HepG2 (cell line): ENCODE results near the gene TEDC1. TPM values are rescaled to one million over a fixed set of nuclear protein-coding genes. Genes with fewer than 3 reads are reported as not detected.

Source experiments
- ATF7 ChIP-seq, 2 experiments: fragments of 450-650 bp in 1 of 2; sonication (generic) in 1 of 2; formaldehyde crosslinking in 1 of 2; IDR thresholded peaks; 2 replicates each; pipeline versions ENCODE4 v1.4.0 to v1.6.1; 2016 to 2020; ENCODE audit warnings: antibody characterized with exemption in 1 of 2, mild to moderate bottlenecking in 1 of 2, missing genetic modification reagents in 1 of 2
- CENPT ChIP-seq: sonication (generic); formaldehyde crosslinking; IDR thresholded peaks from 2 replicates; pipeline ENCODE4 v1.8.0; 2022; ENCODE audit warnings: low read depth, mild to moderate bottlenecking, moderate library complexity, missing genetic modification reagents
- CREB3 ChIP-seq: sonication (generic); formaldehyde crosslinking; IDR thresholded peaks from 2 replicates; pipeline ENCODE4 v1.5.0; 2020; ENCODE audit warnings: missing genetic modification reagents
- HOMEZ ChIP-seq: IDR thresholded peaks from 2 replicates; pipeline ENCODE4 v1.6.1; 2016; ENCODE audit warnings: low read depth
- IRF2 ChIP-seq: IDR thresholded peaks from 2 replicates; pipeline ENCODE4 v1.6.1; 2018; ENCODE audit warnings: missing genetic modification reagents, missing compliant biosample characterization
- IRX3 ChIP-seq: sonication (generic); formaldehyde crosslinking; IDR thresholded peaks from 2 replicates; pipeline ENCODE4 v1.8.1; 2023; ENCODE audit warnings: mild to moderate bottlenecking, low read depth, missing genetic modification reagents, borderline replicate concordance
- MLX ChIP-seq: IDR thresholded peaks from 2 replicates; pipeline ENCODE4 v1.6.1; 2016
- RFX5 ChIP-seq: IDR thresholded peaks from 2 replicates; pipeline ENCODE4 v1.6.1; 2011; ENCODE audit warnings: low read depth, low read length, improper control_type of control experiment
- RFXAP ChIP-seq: sonication (generic); formaldehyde crosslinking; IDR thresholded peaks from 2 replicates; pipeline ENCODE4 v1.4.0; 2020; ENCODE audit warnings: missing genetic modification reagents, borderline replicate concordance
- RNF2 ChIP-seq: fragments of 450-650 bp; conservative IDR thresholded peaks from 2 replicates; pipeline ENCODE4 v1.6.1; 2016; ENCODE audit warnings: low read depth
- SKIL ChIP-seq: sonication (generic); formaldehyde crosslinking; IDR thresholded peaks from 2 replicates; pipeline ENCODE4 v1.8.0; 2022; ENCODE audit warnings: missing genetic modification reagents, mild to moderate bottlenecking, moderate library complexity, borderline replicate concordance
- SOX6 ChIP-seq, 2 experiments: fragments of 450-650 bp in 1 of 2; sonication (generic) in 1 of 2; formaldehyde crosslinking in 1 of 2; IDR thresholded peaks; 2 replicates each; pipeline versions ENCODE4 v1.4.0 to v1.6.1; 2017 to 2020; ENCODE audit warnings: antibody characterized with exemption in 1 of 2, mild to moderate bottlenecking in 1 of 2, missing genetic modification reagents in 1 of 2
- SP5 ChIP-seq: IDR thresholded peaks from 2 replicates; pipeline ENCODE4 v1.6.1; 2016; ENCODE audit warnings: low read depth, borderline replicate concordance
- SRSF9 ChIP-seq: fragments of 200-400 bp; formaldehyde crosslinking; IDR thresholded peaks from 2 replicates; pipeline ENCODE4 v1.6.1; 2018; ENCODE audit warnings: borderline replicate concordance, mild to moderate bottlenecking, low read depth, low read length; ENCODE audit not compliant: insufficient read depth, poor library complexity, severe bottlenecking
- TP53 ChIP-seq: sonication (generic); formaldehyde crosslinking; conservative IDR thresholded peaks from 2 replicates; pipeline ENCODE4 v1.4.0; 2020; ENCODE audit warnings: missing genetic modification reagents
- ZBTB25 ChIP-seq: IDR thresholded peaks from 2 replicates; pipeline ENCODE4 v1.6.1; 2018; ENCODE audit warnings: missing genetic modification reagents
- ZNF331 ChIP-seq: sonication (generic); formaldehyde crosslinking; IDR thresholded peaks from 2 replicates; pipeline ENCODE4 v1.4.0; 2020; ENCODE audit warnings: missing genetic modification reagents
- ZNF790 ChIP-seq: sonication (generic); formaldehyde crosslinking; IDR thresholded peaks from 2 replicates; pipeline ENCODE4 v1.8.0; 2022; ENCODE audit warnings: missing genetic modification reagents, mild to moderate bottlenecking, borderline replicate concordance
- ZNF878 ChIP-seq: sonication (generic); formaldehyde crosslinking; IDR thresholded peaks from 2 replicates; pipeline ENCODE4 v1.8.1; 2023; ENCODE audit warnings: mild to moderate bottlenecking, missing genetic modification reagents, moderate library complexity
- polyA plus RNA-seq, 8 experiments: library from polyadenylated mRNA; depleted of rRNA in 3 of 8; stranded (reverse) in 7 of 8; unstranded in 1 of 8; fragments of >200 nt; fragmentation: Illumina TruSeq in 4 of 8; extraction: Trizol in 4 of 8; gene quantifications; 2 replicates each; pipeline versions ENCODE4 v1.2.1 to v1.2.3, GENCODE V29; 2011 to 2016; ENCODE audit warnings: low read depth in 4 of 8, missing spikeins in 1 of 8, mixed read lengths in 1 of 8; ENCODE audit not compliant: insufficient read depth in 1 of 8
- total RNA-seq, 5 experiments: library from RNA; depleted of rRNA; stranded (reverse); fragments of >200 nt; fragmentation: Illumina TruSeq; extraction: Trizol; gene quantifications; 2 replicates each; pipeline ENCODE4 v1.2.3, GENCODE V29; 2016; ENCODE audit warnings: low read depth in 1 of 5

TEDC1 gene
- total and polyA plus RNA-seq, 2 of the 13 experiments (the other 11 are each of a cell fraction or from before 2014, with no cell fraction given): 5.7 to 27.4 TPM

GRCh38 chr14:105476097-105476830, 14.8 kb upstream of the TEDC1 start (continued):
- TF ChIP-seq CREB3 (CRISPR knock-in tag) (no peak), MLX (CRISPR knock-in tag) (no peak), IRF2 (CRISPR knock-in tag) (0 out of 2 replicates have a peak, but pooled peaks have one; percentile 25), ZBTB25 (CRISPR knock-in tag) (no peak), TP53 (CRISPR knock-in tag) (no peak), IRX3 (CRISPR knock-in tag) (no peak), SKIL (CRISPR knock-in tag) (no peak), SRSF9 (no peak), ZNF790 (CRISPR knock-in tag) (0 out of 2 replicates have a peak, but pooled peaks have one; percentile 11), ZNF331 (CRISPR knock-in tag) (no peak), ZNF878 (no peak), HOMEZ (CRISPR knock-in tag) (no peak), RFXAP (CRISPR knock-in tag) (no peak), RNF2 (no peak), CENPT (CRISPR knock-in tag) (peak; percentile 83; the same call in 1 of the 2 replicates), RFX5 (no peak), SOX6 (IDR thresholded peaks at IDR 0.05) (no peak), SOX6 (CRISPR knock-in tag; IDR thresholded peaks at IDR 0.05) (peak; percentile 48), ATF7 (IDR thresholded peaks at IDR 0.05) (no peak), ATF7 (CRISPR knock-in tag; IDR thresholded peaks at IDR 0.05) (no peak), SP5 (CRISPR knock-in tag) (peak; percentile 69)
- TF ChIP-seq, all 625 proteins: peak for 100
